Heart left ventricle (tissue), 13 donors: ENCODE data around the gene PLEKHA6.

Source experiments
- POLR2A ChIP-seq, 2 donors: fragments of 450-650 bp; IDR thresholded peaks; one replicate each; pipeline ENCODE4 v1.6.1; 2017; ENCODE audit warnings: antibody characterized with exemption in 2 of 2, mild to moderate bottlenecking in 2 of 2, moderate library complexity in 2 of 2
- TF ChIP-seq, protein P1 (sequence below), 12 donors: fragments of 200-600 bp; sonication (generic) in 4 of 12; IDR thresholded peaks; one replicate each; pipeline versions ENCODE4 v1.5.0 to v1.8.0; 2018 to 2022; ENCODE audit warnings: antibody characterized with exemption in 12 of 12, mild to moderate bottlenecking in 5 of 12
- donor health status: ischemic (EF 13 %, LVEDD 7.1; RV severe dilation, severe dysfunction).
- donor health status: DM: no; HTN: yes; CAD: no.
- donor health status: DM: no; HTN: no; CAD: no.
- donor health status: ischemic (EF 25% LVEDD 6.9; RV normal size, moderate dysfunction).
- donor health status: ischemic (EF 25% LVEDD 5.7; RV mildly dilated, moderate dysfunction).
- donor health status: ischemic (EF 35%, LVEDD 5.7; RV mildly dilated, moderate dysfunction).
- donor health status: nonischemic (EF 11% LVEDD 7.7; RV severe dilation, severe dysfunction).
- donor health status: DM: yes; HTN: yes; CAD: no.
- donor health status: PGD.
- donor health status: ischemic (EF 29% LVEDD 5.4; RV normal size, mild dysfunction).
- donor health status: nonischemic (EF 23%, LVEDD 6.1; RV moderate dilation, normal function).

GRCh38 chr1:204227351-204227750 lies 132.4 kb downstream of the PLEKHA6 start:
- TF ChIP-seq, protein P1, sequence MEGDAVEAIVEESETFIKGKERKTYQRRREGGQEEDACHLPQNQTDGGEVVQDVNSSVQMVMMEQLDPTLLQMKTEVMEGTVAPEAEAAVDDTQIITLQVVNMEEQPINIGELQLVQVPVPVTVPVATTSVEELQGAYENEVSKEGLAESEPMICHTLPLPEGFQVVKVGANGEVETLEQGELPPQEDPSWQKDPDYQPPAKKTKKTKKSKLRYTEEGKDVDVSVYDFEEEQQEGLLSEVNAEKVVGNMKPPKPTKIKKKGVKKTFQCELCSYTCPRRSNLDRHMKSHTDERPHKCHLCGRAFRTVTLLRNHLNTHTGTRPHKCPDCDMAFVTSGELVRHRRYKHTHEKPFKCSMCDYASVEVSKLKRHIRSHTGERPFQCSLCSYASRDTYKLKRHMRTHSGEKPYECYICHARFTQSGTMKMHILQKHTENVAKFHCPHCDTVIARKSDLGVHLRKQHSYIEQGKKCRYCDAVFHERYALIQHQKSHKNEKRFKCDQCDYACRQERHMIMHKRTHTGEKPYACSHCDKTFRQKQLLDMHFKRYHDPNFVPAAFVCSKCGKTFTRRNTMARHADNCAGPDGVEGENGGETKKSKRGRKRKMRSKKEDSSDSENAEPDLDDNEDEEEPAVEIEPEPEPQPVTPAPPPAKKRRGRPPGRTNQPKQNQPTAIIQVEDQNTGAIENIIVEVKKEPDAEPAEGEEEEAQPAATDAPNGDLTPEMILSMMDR (IDR thresholded peaks at IDR 0.05) = no peak
- no peak for TF ChIP-seq POLR2A (IDR thresholded peaks at IDR 0.05)
